ENCODE data around the gene ARHGEF39. TPM values are rescaled to one million over a fixed set of nuclear protein-coding genes. Genes with fewer than 3 reads are reported as not detected.
A peak's percentile ranks its signal among the peaks of the same experiment; 100 is the strongest.

The ARHGEF39 gene, protein sequence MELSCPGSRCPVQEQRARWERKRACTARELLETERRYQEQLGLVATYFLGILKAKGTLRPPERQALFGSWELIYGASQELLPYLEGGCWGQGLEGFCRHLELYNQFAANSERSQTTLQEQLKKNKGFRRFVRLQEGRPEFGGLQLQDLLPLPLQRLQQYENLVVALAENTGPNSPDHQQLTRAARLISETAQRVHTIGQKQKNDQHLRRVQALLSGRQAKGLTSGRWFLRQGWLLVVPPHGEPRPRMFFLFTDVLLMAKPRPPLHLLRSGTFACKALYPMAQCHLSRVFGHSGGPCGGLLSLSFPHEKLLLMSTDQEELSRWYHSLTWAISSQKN
- total RNA-seq (1 to 10 TPM in 1 of 9 donors, under 1 TPM in 8; 0.11 to 1.2 (median 0.27) TPM), polyA plus RNA-seq (under 1 TPM; 0.12 to 0.30 TPM)
- long read RNA-seq, donor 1 = 0 reads
- long read RNA-seq, donor 2 = 0 reads
- long read RNA-seq, donor 3 = 0 reads

GRCh38 chr9:35664531-35665470, at the start of gene ARHGEF39:
Gene ARHGEF39, minus strand, starts transcription at chr9:35665195. Its CDS starts 26 bp downstream, at chr9:35665169.
- no peaks in the 10 kb centered on the region for H3K27me3 ChIP-seq
- peak within 1 kb of the TSS; percentile 37 to 65 (median 56) for H3K4me3 ChIP-seq
- peak within 1 kb of the TSS in 11 of 12 donors; percentile 14 to 99 (median 61) for H3K27ac ChIP-seq
- peak; percentile 78 to 92 (median 86) for DNase-seq
- TF ChIP-seq, protein P1, sequence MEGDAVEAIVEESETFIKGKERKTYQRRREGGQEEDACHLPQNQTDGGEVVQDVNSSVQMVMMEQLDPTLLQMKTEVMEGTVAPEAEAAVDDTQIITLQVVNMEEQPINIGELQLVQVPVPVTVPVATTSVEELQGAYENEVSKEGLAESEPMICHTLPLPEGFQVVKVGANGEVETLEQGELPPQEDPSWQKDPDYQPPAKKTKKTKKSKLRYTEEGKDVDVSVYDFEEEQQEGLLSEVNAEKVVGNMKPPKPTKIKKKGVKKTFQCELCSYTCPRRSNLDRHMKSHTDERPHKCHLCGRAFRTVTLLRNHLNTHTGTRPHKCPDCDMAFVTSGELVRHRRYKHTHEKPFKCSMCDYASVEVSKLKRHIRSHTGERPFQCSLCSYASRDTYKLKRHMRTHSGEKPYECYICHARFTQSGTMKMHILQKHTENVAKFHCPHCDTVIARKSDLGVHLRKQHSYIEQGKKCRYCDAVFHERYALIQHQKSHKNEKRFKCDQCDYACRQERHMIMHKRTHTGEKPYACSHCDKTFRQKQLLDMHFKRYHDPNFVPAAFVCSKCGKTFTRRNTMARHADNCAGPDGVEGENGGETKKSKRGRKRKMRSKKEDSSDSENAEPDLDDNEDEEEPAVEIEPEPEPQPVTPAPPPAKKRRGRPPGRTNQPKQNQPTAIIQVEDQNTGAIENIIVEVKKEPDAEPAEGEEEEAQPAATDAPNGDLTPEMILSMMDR (IDR thresholded peaks at IDR 0.05) = peak in 7 of 12 donors; percentile 7 to 41 (median 17)
- TF ChIP-seq POLR2A (IDR thresholded peaks at IDR 0.05) = peak in 1 of 2 donors; percentile 44
- H3K4me1 ChIP-seq = peaks cover 0 to 50% (median 27%) of the 10 kb centered on the region in 12 donors
- intact Hi-C loops (cut with DNase I) = loop anchor here in 6 of 10 donors (5.0 kb wide), 4 partner anchors 32 to 82 kb away; partner anchors contain the start of genes GBA2 (in 1 of the 6) and RGP1 (in 1 of the 6)
- ATAC-seq = peak; percentile 53 to 89 (median 84)
- H3K36me3 ChIP-seq = peaks cover 0 to 22% (median 16%) of the 10 kb centered on the region in 9 donors
- no peaks in the 10 kb centered on the region for H3K9me3 ChIP-seq
- 8 to 13% (median 8%) methylated on average over 28 to 58 of the region's 58 CpGs for WGBS, 4 donors

GRCh38 chr9:35714123-35714522, 49.1 kb upstream of the ARHGEF39 start:
- Histone ChIP-seq H3K27ac (peak overlapping the region in 1 of 12 donors; percentile 44), H3K36me3 (peaks cover 19 to 100% (median 98%) of the 10 kb centered on the region in 9 donors), H3K4me1 (peaks cover 0 to 11% (median 0%) of the 10 kb centered on the region in 12 donors), H3K9me3 (no peaks in the 10 kb centered on the region), H3K4me3 (no peak overlapping the region), H3K27me3 (no peaks in the 10 kb centered on the region)
- no peak for DNase-seq
- WGBS, 4 donors = 88 to 95% (median 90%) methylated on average over 6 of the region's 6 CpGs
- ATAC-seq = no peak
- intact Hi-C loops (cut with DNase I) = loop anchor here in 1 of 10 donors (5.0 kb wide), 1 partner anchor 37 kb away; no protein-coding TSS in a partner anchor
- no peak for TF ChIP-seq POLR2A (IDR thresholded peaks at IDR 0.05)
- TF ChIP-seq, protein P1 (IDR thresholded peaks at IDR 0.05) = no peak

GRCh38 chr9:35713578-35713977, 48.6 kb upstream of the ARHGEF39 start:
- 89 to 93% (median 91%) methylated on average over 3 of the region's 3 CpGs for WGBS, 4 donors
- ATAC-seq = no peak
- Histone ChIP-seq H3K9me3 (no peaks in the 10 kb centered on the region), H3K4me3 (no peak overlapping the region), H3K36me3 (peaks cover 19 to 100% (median 98%) of the 10 kb centered on the region in 9 donors), H3K27ac (peak overlapping the region in 1 of 12 donors; percentile 44), H3K4me1 (peaks cover 0 to 11% (median 0%) of the 10 kb centered on the region in 12 donors), H3K27me3 (no peaks in the 10 kb centered on the region)
- intact Hi-C loops (cut with DNase I) = loop anchor here in 1 of 10 donors (5.0 kb wide), 1 partner anchor 36 kb away; no protein-coding TSS in a partner anchor
- DNase-seq = no peak
- TF ChIP-seq, protein P1 (IDR thresholded peaks at IDR 0.05) = no peak
- no peak for TF ChIP-seq POLR2A (IDR thresholded peaks at IDR 0.05)
